T-cell (primary cell): ENCODE results near the gene RAPGEF1. TPM values are rescaled to one million over a fixed set of nuclear protein-coding genes. Genes with fewer than 3 reads are reported as not detected.

Experiments
- ATAC-seq, 4 experiments: fragments of 200-7000 bp in 3 of 4; fragments of 150-1000 bp in 1 of 4; cut with Tn5 transposase; replicated peaks in 1 of 4; 1 replicate in 3 of 4; 2 replicates in 1 of 4; pipeline ENCODE4 v1.10.0; 2021; ENCODE audit warnings: moderate library complexity in 3 of 4, mild to moderate bottlenecking in 2 of 4, moderate number of reproducible peaks in 1 of 4
- CTCF ChIA-PET, 2 donors: fragments of 300-600 bp; sonication (Branson Sonifier 250); formaldehyde crosslinking; loops; one replicate each; lab custom pipeline; 2022; ENCODE audit warnings: antibody characterized with exemption in 2 of 2; lab: Charles Lee
- POLR2A ChIA-PET, 2 donors: fragments of 300-600 bp; sonication (Branson Sonifier 250); formaldehyde crosslinking; loops; one replicate each; lab custom pipeline; 2022; ENCODE audit warnings: antibody characterized with exemption in 2 of 2; lab: Charles Lee
- DNase-seq, 35 experiments: peaks; one replicate each; pipeline versions ENCODE4 v3.0.0 to v3.0.0-alpha.2; 2013 to 2023
- H3K27ac ChIP-seq: one replicate; pipeline ENCODE4 v1.5.1; 2013; ENCODE audit warnings: low read length
- H3K27me3 ChIP-seq, 2 experiments: replicated peaks in 1 of 2; 1 replicate in 1 of 2; 2 replicates in 1 of 2; pipeline versions ENCODE4 v1.6.1 to v1.7.0; 2013; ENCODE audit warnings: low read length in 1 of 2, mixed read lengths in 1 of 2; ENCODE audit not compliant: control insufficient read depth in 2 of 2, insufficient read depth in 2 of 2; ENCODE audit errors: extremely low read depth in 1 of 2
- H3K36me3 ChIP-seq, 2 donors: 1 replicate in 1 of 2; 2 replicates in 1 of 2; pipeline versions ENCODE4 v1.6.1 to v1.7.0; 2013; ENCODE audit warnings: low read length in 1 of 2; ENCODE audit not compliant: control insufficient read depth in 2 of 2, insufficient read depth in 1 of 2; ENCODE audit errors: extremely low read depth in 1 of 2
- H3K4me1 ChIP-seq, 2 experiments: 1 replicate in 1 of 2; 2 replicates in 1 of 2; pipeline versions ENCODE4 v1.6.1 to v1.7.0; 2013; ENCODE audit warnings: low read length in 2 of 2, mixed read lengths in 1 of 2; ENCODE audit not compliant: insufficient read depth in 2 of 2, control insufficient read depth in 1 of 2; ENCODE audit errors: extremely low read depth in 1 of 2
- H3K4me3 ChIP-seq, 2 donors: 1 replicate in 1 of 2; 2 replicates in 1 of 2; pipeline versions ENCODE4 v1.5.1 to v1.7.0; 2013; ENCODE audit warnings: mild to moderate bottlenecking in 2 of 2, low read length in 1 of 2, moderate library complexity in 1 of 2; ENCODE audit not compliant: control insufficient read depth in 1 of 2; ENCODE audit errors: extremely low read depth in 1 of 2
- H3K9me3 ChIP-seq: 2 replicates; pipeline ENCODE4 v1.7.0; 2013
- H3K27ac Mint-ChIP-seq, 2 donors: one replicate each; pipeline ENCODE4 v1.8.0; 2020 to 2021; ENCODE audit warnings: mild to moderate bottlenecking in 2 of 2, mixed read lengths in 2 of 2
- H3K27me3 Mint-ChIP-seq, 2 donors: one replicate each; pipeline ENCODE4 v1.8.0; 2021 to 2022; ENCODE audit warnings: mixed read lengths in 2 of 2
- H3K36me3 Mint-ChIP-seq: one replicate; pipeline ENCODE4 v1.8.0; 2021; ENCODE audit warnings: mixed read lengths
- H3K4me1 Mint-ChIP-seq, 3 donors: one replicate each; pipeline ENCODE4 v1.8.0; 2020 to 2022; ENCODE audit warnings: mixed read lengths in 3 of 3, mild to moderate bottlenecking in 1 of 3
- H3K4me3 Mint-ChIP-seq, 3 donors: one replicate each; pipeline ENCODE4 v1.8.0; 2020 to 2022; ENCODE audit warnings: mild to moderate bottlenecking in 3 of 3, mixed read lengths in 3 of 3, moderate library complexity in 3 of 3
- H3K9me3 Mint-ChIP-seq, 3 donors: one replicate each; pipeline ENCODE4 v1.8.0; 2020 to 2022; ENCODE audit warnings: mixed read lengths in 3 of 3
- WGBS: methylation state at CpG from one replicate; pipeline ENCODE4 v1.1.5; 2013; ENCODE audit warnings: missing lambda C conversion rate; ENCODE audit not compliant: insufficient coverage; 5-methylcytosine and 5-hydroxymethylcytosine counted together
- total RNA-seq, 35 experiments: library from RNA in 6 of 35; stranded (reverse) in 6 of 35; fragments of 120-200 nt in 1 of 35; gene quantifications; one replicate each; pipeline versions ENCODE4 v1.2.1 to v1.2.4 and lab custom pipeline; 2013 to 2026

The RAPGEF1 gene
- total RNA-seq, 5 donors from 2014 or later (not counting 1 experiment from before 2014, with no cell fraction given): 97.9 to 167 (median 139) TPM

DNA sequence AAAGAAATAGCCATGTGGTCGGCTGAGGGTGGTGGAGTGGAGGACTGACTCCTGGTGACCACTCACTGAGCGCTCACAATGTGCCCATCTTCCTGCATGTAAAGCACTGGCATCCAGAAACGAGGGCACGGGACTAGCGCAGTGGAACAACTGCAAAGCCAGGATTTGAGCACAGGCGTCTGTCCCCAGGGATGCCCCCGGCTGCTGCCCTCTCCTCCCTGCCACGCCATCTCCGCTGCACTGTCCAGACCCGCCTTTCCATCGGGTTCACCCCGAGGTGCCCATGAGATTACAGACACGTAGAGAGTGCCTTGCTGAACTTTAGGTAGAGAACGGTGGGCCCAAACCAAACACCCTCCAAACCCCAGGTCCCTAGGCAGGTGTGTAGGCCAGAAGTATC is 149.9 kb downstream of the RAPGEF1 start:
- Mint-ChIP-seq H3K27me3 (no peaks in the 10 kb centered on the region), H3K9me3 (no peaks in the 10 kb centered on the region), H3K27ac (peak overlapping the region; percentile 85 to 91), H3K36me3 (peaks cover 26% of the 10 kb centered on the region), H3K4me3 (no peak overlapping the region), H3K4me1 (peaks cover 40 to 57% (median 42%) of the 10 kb centered on the region in 3 donors)
- H3K27ac ChIP-seq: no peak overlapping the region
- H3K36me3 ChIP-seq: peaks cover 21 to 50% of the 10 kb centered on the region in 2 donors
- ChIA-PET CTCF (interaction anchor here in 1 of 2 donors (2.5 kb wide), 1 partner anchor 153 kb away, joined by 9 read pairs; no protein-coding TSS in a partner anchor), POLR2A (no interaction called here)
- H3K4me1 ChIP-seq: peaks cover 11 to 38% of the 10 kb centered on the region in 2 experiments
- DNase-seq (no peak), ATAC-seq (no peak)
- no peak overlapping the region for H3K4me3 ChIP-seq
- WGBS: 85% methylated on average over 12 of the region's 14 CpGs
- H3K9me3 ChIP-seq: no peaks in the 10 kb centered on the region
- no peaks in the 10 kb centered on the region for H3K27me3 ChIP-seq

DNA sequence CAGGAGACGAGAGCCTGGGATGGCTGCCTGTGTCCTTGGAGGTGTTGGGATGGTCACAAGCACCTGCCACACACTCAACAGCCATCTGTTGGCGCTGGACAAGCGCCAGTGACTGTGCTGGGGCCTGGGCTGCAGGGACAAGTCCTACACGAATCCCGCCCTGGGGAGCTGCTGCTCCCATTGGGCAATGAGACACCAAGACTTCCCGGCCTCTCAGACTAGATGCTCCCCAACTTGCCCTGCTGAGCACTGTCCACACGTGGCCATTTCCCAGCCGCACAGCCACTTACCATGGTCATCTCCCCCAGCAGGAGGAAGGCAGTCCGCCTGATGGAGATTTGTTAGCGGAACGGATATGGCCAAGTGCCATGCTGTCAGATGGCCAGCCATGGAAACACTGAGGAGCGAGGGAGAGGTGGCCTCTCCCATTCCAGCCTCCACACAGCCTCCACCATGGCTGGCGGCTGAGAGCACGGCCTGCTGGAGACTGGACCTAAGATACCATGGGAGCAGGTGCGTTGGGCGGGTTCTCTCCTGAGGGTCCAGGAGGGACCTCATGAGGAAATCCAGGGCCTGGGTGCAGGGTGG is 150.7 kb downstream of the RAPGEF1 start:
- Mint-ChIP-seq H3K36me3 (peaks cover 26% of the 10 kb centered on the region), H3K27ac (peak overlapping the region; percentile 36 to 39), H3K4me1 (peaks cover 46 to 65% (median 50%) of the 10 kb centered on the region in 3 donors), H3K27me3 (no peaks in the 10 kb centered on the region), H3K9me3 (no peaks in the 10 kb centered on the region), H3K4me3 (no peak overlapping the region)
- 97% methylated on average over 14 of the region's 16 CpGs for WGBS
- Histone ChIP-seq H3K27me3 (no peaks in the 10 kb centered on the region), H3K9me3 (no peaks in the 10 kb centered on the region), H3K27ac (no peak overlapping the region), H3K4me3 (no peak overlapping the region), H3K4me1 (peaks cover 18 to 46% of the 10 kb centered on the region in 2 experiments), H3K36me3 (peaks cover 15 to 49% of the 10 kb centered on the region in 2 donors)
- DNase-seq: no peak
- CTCF ChIA-PET: no interaction called here
- POLR2A ChIA-PET: no interaction called here
- ATAC-seq: no peak

DNA sequence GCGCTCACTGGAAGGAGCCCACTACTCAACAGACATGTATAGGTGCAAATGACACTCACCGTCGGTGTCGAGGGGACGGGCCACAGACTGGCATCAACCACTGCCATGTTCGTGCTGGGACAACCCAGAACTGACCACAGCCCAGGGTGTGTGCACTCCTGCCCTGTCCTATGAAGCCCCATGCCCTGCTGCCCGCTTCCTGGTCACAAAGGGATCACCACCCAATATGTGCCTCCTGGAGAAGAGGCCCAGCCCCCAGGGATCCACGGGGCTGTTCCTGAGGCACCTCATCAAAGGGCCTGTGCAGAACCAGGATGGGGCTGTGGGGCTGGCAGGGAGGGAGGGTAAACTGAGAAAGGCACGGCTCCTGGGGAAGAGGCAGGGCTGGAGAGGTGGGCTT is 151.5 kb downstream of the RAPGEF1 start:
- H3K4me3 Mint-ChIP-seq: no peak overlapping the region
- Histone ChIP-seq H3K27me3 (no peaks in the 10 kb centered on the region), H3K27ac (no peak overlapping the region), H3K9me3 (no peaks in the 10 kb centered on the region), H3K4me3 (no peak overlapping the region), H3K4me1 (peaks cover 22 to 54% of the 10 kb centered on the region in 2 experiments), H3K36me3 (peaks cover 11 to 51% of the 10 kb centered on the region in 2 donors)
- H3K9me3 Mint-ChIP-seq: no peaks in the 10 kb centered on the region
- CTCF ChIA-PET: interaction anchor here in 1 of 2 donors (0.6 kb wide), 1 partner anchor 14 kb away, joined by 3 read pairs; no protein-coding TSS in a partner anchor
- H3K36me3 Mint-ChIP-seq: peaks cover 26% of the 10 kb centered on the region
- peak overlapping the region; percentile 39 for H3K27ac Mint-ChIP-seq
- no peaks in the 10 kb centered on the region for H3K27me3 Mint-ChIP-seq
- ATAC-seq (no peak), DNase-seq (no peak)
- 94% methylated on average over 8 of the region's 9 CpGs for WGBS
- H3K4me1 Mint-ChIP-seq: peaks cover 50 to 70% (median 50%) of the 10 kb centered on the region in 3 donors
- POLR2A ChIA-PET: interaction anchor here in 1 of 2 donors (0.6 kb wide), 1 partner anchor 765 kb away, joined by 4 read pairs; no protein-coding TSS in a partner anchor

DNA sequence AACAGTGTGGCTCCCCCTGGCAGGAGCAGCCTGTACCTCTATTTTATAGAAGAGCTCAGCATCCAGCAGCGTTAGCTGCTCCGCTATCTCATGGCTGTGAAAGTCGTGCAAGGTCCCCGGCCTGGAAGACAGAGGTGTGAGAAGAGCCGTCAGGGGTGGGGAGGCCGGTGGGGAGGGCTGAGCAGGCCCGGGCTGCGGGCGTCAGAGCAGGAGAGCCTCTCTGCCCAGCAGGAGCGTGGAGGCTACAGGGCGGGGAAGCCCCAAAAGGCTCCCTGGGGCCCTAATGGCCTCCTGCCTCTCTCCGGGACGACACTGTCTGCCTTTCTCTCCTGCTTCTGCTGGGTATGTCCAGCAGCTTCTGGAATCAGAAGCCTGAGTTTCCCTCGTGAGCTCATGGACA is 152.0 kb downstream of the RAPGEF1 start:
- Histone ChIP-seq H3K27ac (no peak overlapping the region), H3K36me3 (peaks cover 16 to 56% of the 10 kb centered on the region in 2 donors), H3K4me3 (no peak overlapping the region), H3K27me3 (no peaks in the 10 kb centered on the region), H3K9me3 (no peaks in the 10 kb centered on the region), H3K4me1 (peaks cover 22 to 59% of the 10 kb centered on the region in 2 experiments)
- H3K9me3 Mint-ChIP-seq: no peaks in the 10 kb centered on the region
- H3K4me3 Mint-ChIP-seq: no peak overlapping the region
- 96% methylated on average over 14 of the region's 14 CpGs for WGBS
- peaks cover 26% of the 10 kb centered on the region for H3K36me3 Mint-ChIP-seq
- ChIA-PET POLR2A (interaction anchor here in 1 of 2 donors (0.6 kb wide), 1 partner anchor 765 kb away, joined by 4 read pairs; no protein-coding TSS in a partner anchor), CTCF (interaction anchor here in 1 of 2 donors (0.6 to 0.8 kb wide), 2 partner anchors 13 to 822 kb away, joined by 3 to 7 read pairs; partner anchors contain the start of gene CFAP77)
- no peaks in the 10 kb centered on the region for H3K27me3 Mint-ChIP-seq
- peak overlapping the region; percentile 22 to 79 for H3K27ac Mint-ChIP-seq
- no peak for DNase-seq
- no peak for ATAC-seq
- peaks cover 50 to 73% (median 51%) of the 10 kb centered on the region in 3 donors for H3K4me1 Mint-ChIP-seq

DNA sequence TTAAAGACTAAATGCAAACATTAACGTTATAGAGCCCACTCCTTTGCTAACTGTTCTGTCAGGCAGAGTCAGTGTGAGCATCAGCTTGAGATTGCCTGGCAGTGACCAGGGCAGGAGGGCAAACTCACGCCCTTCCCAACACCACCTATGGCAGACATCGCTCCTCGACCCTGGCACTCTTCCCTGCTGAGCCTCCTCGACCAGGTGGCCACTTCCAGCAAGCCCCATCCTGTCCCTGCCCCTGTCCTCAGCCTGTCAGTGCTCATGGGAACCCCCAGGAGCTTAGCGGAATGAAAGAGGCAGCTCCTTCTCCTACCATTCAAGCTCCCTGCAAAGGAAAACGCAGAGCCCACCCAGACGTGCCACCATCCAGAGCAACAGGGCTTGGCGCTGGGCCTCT is 152.5 kb downstream of the RAPGEF1 start:
- no peak for ATAC-seq
- ChIA-PET CTCF (interaction anchor here in 1 of 2 donors (0.8 kb wide), 1 partner anchor 823 kb away, joined by 7 read pairs; the partner anchor contains the start of gene CFAP77), POLR2A (no interaction called here)
- Histone ChIP-seq H3K4me3 (no peak overlapping the region), H3K36me3 (peaks cover 20 to 61% of the 10 kb centered on the region in 2 donors), H3K27ac (no peak overlapping the region), H3K4me1 (peaks cover 22 to 63% of the 10 kb centered on the region in 2 experiments), H3K27me3 (no peaks in the 10 kb centered on the region), H3K9me3 (no peaks in the 10 kb centered on the region)
- H3K9me3 Mint-ChIP-seq: no peaks in the 10 kb centered on the region
- H3K27ac Mint-ChIP-seq: peak overlapping the region; percentile 79 to 83
- peak overlapping the region in 1 of 3 donors; percentile 35 for H3K4me3 Mint-ChIP-seq
- no peaks in the 10 kb centered on the region for H3K27me3 Mint-ChIP-seq
- DNase-seq: no peak
- H3K36me3 Mint-ChIP-seq: peaks cover 27% of the 10 kb centered on the region
- 82% methylated on average over 8 of the region's 9 CpGs for WGBS
- peaks cover 50 to 72% (median 51%) of the 10 kb centered on the region in 3 donors for H3K4me1 Mint-ChIP-seq

DNA sequence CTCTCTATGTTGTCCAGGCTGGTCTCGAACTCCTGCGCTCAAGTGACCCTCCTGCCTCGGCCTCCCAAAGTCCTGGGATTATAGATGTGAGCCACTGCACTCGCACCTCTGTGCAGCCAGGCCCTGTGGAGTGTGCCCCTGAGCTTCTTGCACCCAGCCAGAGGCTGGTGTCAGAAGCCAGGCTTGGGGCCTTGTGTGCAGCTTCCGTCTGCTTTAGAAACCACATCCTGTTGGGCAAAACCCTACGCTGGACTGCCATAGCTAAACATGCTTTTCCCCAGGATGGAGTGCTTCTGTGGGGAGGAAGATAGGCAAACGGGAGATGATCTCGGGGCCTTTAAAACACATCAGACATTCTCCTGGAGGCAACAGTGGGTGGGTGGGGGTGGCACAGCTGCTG is 154.5 kb downstream of the RAPGEF1 start:
- no peaks in the 10 kb centered on the region for H3K9me3 Mint-ChIP-seq
- H3K27ac Mint-ChIP-seq: peak overlapping the region; percentile 92 to 94
- H3K36me3 Mint-ChIP-seq: peaks cover 31% of the 10 kb centered on the region
- Histone ChIP-seq H3K4me1 (peaks cover 17 to 47% of the 10 kb centered on the region in 2 experiments), H3K27ac (peak overlapping the region; percentile 66), H3K27me3 (no peaks in the 10 kb centered on the region), H3K36me3 (peaks cover 20 to 64% of the 10 kb centered on the region in 2 donors), H3K4me3 (no peak overlapping the region), H3K9me3 (no peaks in the 10 kb centered on the region)
- H3K4me1 Mint-ChIP-seq: peaks cover 30 to 57% (median 39%) of the 10 kb centered on the region in 3 donors
- POLR2A ChIA-PET: no interaction called here
- peak overlapping the region; percentile 28 to 80 (median 44) for H3K4me3 Mint-ChIP-seq
- WGBS: 5% methylated on average over 4 of the region's 8 CpGs
- CTCF ChIA-PET: interaction anchor here in 1 of 2 donors (0.7 to 1.7 kb wide), 4 partner anchors 146 to 159 kb away, joined by 6 to 11 read pairs (median 7); no protein-coding TSS in a partner anchor
- DNase-seq (peak; percentile 28 to 80 (median 49)), ATAC-seq (peak; percentile 82 to 96 (median 94))
- no peaks in the 10 kb centered on the region for H3K27me3 Mint-ChIP-seq
